Amniotic stem cell (primary cell): Measurements from ENCODE around the gene S100A10.

Experiments
- DNase-seq: peaks from one replicate; lab custom pipeline; 2025; lab: John Stamatoyannopoulos, UW

S100A10 gene

GRCh38 chr1:151935894-151936602 is 57.6 kb downstream of the S100A10 start:
- no peak for DNase-seq

GRCh38 chr1:151935154-151935553 is 58.5 kb downstream of the S100A10 start:
- DNase-seq = no peak

GRCh38 chr1:151934048-151934493 is 59.6 kb downstream of the S100A10 start:
- peak; percentile 28 for DNase-seq
